ENCODE results near the gene TFDP1.

Gene TFDP1

GRCh38 chr13:113635709-113636108 is 51.2 kb downstream of the TFDP1 start:
- DNase-seq, result no peak

- DNase-seq, result no peak
Measured at GRCh38 chr13:113636266-113636963, 51.9 kb downstream of the TFDP1 start.

DNA sequence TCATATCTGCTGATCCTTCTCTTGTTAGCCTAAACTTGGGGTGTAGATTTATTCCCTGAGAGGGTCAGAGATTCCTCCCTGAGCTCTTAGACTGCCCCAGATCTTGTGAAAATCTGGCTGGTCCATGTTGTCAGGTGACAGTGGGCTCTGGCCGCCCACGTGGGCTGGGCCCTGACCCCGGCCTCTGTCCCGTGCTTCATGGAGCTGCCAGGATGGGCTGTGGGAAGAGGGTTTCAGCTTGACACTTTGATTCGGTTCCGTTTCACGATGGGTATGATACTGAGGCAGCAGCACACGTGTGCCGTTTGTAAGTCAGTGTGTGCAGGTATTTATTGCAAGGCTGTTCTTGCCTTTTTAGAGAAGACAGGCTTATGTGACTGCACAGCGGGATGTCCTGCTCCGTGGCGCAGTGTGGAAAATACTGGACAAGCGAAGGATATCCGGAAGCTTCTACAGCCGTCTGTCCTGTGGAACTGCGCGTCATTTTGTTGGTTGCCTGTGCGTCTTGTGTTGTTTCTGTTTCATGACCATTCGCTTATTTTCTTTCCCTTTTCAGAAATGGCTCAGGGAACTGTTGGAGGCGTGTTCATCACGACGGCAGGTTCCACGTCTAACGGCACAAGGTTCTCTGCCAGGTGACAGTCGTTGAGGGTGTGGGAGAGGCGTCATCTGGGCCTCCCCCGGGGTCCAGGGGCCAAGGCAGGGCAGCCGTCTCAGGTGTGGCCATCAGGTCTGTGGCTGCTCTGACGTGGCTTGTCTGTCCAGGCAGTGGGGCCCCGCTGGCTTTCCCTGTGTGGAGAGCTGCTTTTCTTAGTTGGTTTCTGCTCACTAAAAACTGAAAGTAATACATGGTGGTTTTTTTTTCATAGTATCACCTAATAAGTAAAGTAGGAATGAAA is 53.0 kb downstream of the TFDP1 start:
- no peak for DNase-seq

DNA sequence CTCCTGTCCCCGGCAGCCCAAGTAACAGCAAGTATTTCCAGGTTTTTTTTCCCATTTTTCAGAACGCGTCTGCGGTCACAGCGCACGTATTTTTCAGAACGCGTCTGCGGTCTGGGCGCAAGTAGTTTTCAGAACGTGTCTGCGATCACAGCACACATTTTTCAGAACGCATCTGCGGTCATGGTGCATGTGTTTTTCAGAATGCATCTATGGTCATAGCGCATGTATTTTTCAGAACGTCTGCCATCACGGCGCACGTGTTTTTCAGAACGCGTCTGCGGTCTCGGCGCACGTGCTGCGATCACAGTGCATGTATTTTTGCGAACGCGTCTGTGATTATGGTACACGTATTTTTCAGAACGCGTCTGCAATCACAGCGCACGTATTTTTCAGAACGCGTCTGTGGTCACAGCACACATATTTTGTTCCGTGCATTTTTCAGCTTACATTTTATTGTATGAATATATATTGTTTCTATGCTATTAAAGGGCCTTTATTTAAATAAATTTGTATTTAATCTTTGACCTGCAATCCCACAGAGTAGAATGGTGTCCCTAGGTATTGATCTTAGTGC is 53.7 kb downstream of the TFDP1 start:
- no peak for DNase-seq

GRCh38 chr13:113638806-113639205 is 54.3 kb downstream of the TFDP1 start:
- DNase-seq, result no peak

DNA sequence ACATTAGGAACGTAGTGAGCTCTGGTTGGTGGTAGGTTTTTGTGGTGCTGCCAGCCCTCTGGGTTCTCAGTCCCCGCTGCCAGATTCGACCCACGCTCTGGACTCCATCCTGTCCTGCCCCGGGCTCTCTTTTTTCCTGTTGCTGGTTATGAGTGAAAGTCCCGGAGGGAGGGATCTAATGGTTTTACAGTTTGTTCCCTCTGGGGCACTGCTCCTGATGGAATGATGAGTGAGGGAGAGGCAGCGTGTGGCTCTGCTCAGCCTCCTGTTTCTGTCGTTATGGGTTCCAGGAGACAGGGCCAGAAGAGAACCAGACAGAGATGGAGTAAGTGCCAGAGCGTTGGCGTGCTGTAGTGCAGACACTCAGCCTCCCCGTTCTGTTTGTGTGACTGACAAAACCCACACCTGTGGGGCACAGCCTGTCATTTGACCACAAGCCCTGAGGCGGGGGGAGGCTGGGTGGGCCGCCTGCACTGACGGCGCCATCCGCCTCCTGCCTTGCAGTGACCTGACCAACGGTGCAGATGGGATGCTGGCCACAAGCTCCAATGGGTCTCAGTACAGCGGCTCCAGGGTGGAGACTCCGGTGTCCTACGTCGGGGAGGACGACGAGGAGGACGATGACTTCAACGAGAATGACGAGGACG is 55.2 kb downstream of the TFDP1 start:
- no peak for DNase-seq

DNA sequence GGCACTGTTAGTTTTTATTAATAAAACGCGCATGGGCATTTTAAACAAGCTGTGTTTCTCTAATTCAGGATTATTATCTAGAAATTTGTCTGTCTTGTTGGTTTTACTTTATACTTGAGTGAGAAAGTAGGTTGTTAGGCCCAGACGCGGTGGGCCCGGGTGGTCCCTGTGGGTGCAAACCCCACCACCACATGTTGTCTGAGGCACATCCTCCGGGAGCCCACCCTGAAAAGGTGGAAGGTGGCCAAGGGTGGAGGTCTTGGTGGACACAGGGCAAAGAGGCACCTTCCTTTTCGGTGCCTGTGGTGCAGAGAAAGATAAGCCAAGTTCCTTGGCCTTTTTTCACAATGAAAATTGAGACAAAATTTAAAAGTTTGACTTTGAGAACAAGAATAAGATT is 56.9 kb downstream of the TFDP1 start:
- DNase-seq, result no peak

DNA sequence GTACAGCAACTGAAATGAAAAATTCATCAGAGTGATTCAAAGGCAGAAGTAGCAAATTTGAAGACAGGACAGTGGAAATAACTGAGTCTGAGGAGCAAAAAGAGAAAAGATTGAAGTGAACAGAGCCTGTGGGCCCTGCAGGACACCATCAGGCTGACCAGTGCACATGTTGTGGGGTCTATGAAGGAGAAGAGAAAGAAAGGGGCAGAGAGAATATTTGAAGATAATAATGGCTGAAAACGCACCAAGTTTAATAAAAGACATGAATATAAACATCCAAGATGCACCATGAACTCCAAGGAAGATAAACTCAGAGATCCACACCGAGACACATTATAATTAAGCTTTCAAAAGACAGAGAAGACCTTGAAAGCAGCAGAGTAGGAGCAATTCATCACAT is 58.0 kb downstream of the TFDP1 start:
- no peak for DNase-seq

GRCh38 chr13:113643593-113643992 is 59.0 kb downstream of the TFDP1 start:
- no peak for DNase-seq

GRCh38 chr13:113644800-113645199 is 60.2 kb downstream of the TFDP1 start:
- no peak for DNase-seq

DNA sequence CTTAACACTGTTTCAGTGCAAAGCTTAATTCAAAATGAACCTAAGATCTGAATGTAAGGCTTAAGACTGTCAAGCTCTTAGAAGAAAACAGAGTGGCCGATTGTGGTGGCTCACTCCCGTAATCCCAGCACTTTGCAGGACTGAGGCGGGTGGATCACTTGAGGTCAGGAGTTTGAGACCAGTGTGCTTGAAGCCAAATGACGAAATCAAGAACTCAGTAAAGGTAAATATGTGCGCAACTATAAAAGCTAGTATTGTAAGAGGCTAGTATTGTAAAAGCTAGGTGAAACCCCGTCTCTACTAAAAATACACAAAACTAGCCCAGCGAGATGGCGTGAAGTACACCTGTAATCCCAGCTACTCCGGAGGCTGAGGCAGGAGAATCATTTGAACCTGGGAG is 60.8 kb downstream of the TFDP1 start:
- DNase-seq, result no peak

- no peak for DNase-seq
Measured at GRCh38 chr13:113646376-113646775, 61.8 kb downstream of the TFDP1 start.

DNA sequence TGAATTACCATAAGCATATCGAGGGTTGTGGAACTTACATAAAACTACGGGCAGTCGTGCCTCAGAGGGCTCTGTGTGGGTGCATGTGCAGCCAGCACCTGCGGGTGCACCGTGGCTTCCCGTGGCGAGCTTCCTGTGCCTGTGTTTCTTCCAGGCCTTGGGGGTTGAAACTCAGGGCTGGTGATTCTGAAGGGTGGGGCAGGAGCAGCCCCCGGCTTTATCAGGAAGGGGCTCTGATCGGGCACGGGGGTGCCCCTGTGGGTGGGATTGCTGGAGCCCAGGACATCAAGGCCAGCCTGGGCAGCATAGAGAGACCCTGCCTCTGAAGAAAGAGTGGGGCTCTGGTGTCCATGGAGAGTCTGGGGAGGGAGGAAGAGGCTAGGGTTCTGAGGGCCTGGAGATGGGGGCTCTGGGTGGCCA is 62.4 kb downstream of the TFDP1 start:
- no peak for DNase-seq

GRCh38 chr13:113647351-113648215 is 63.0 kb downstream of the TFDP1 start:
- DNase-seq, result no peak

DNA sequence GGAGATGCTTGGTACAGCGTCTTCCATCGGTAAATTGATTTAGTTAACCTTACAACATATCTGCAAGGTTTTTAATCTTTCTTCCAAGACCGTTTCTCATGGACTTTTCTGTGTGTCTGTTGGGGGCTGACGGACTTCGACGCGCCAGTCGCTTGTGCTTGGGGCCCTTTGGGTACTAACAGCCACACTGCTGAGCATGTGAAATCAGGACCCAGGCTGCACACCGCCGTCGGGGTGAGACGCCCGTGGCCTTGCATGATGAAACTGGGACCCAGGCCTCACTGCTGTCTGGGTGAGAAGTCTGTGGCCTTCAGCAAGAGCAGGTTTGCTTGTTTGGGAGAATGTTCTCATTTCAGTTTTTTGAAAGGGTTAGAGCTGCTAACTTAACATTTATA is 63.7 kb downstream of the TFDP1 start:
- DNase-seq, result no peak

- DNase-seq, result no peak
Measured at GRCh38 chr13:113649212-113649611, 64.7 kb downstream of the TFDP1 start.

DNA sequence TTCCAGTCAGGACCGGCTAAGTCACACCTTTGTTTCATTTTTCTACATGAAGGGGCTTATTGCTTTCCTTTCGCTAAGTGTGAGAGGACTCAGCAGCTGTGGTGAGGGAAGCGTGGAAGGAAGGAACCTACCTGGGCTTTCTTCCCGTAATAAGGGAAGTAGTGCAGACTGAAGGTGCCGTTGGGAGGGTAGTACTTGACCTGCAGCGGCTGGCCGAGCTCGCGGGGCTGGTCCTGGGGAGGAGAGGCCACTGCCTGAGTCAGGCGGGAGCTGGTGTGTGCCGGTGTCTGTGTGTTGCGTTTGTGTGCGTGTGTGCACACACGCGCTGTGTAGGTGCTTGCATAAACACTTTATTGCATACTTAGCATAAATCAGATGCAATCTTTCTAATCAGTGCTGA is 65.7 kb downstream of the TFDP1 start:
- no peak for DNase-seq

DNA sequence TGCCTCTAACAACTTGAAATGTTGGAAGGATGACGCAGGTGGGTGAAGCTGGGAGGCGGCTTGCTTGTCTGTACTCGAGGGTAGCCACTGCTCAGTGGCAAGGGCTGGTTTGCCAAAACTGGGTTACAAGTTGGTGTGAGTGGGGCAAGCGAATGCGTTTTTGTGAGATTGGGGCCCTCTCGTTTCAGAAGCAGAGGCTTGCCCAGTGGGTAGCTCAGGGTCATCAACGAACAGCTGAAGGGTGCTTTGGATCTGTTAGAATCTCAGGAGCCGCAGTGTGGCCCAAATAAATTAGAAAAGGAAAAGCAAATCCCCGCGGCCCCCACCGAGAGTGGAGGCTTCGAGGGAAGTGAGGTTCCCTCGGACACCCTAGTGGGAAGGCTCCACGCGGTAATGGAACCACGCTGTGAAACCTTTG is 66.2 kb downstream of the TFDP1 start:
- no peak for DNase-seq

GRCh38 chr13:113651511-113652403 is 67.2 kb downstream of the TFDP1 start:
- no peak for DNase-seq

GRCh38 chr13:113652404-113653263 is 68.1 kb downstream of the TFDP1 start:
- no peak for DNase-seq

Measured in activated CD4-positive, alpha-beta T cell treated with anti-CD3 and anti-CD28 coated beads, Interleukin-10, Interleukin-2, amounts not matched to agents 100 ng/mL and 50 ng/mL, durations not matched to agents 16 hours and 8 hours (primary cell).